SK-N-SH treated with all-trans-retinoic acid at 6 μM for 48 hours (cell line): ENCODE measurements around the gene ADSS1.

Experiments
- ATAC-seq: fragments of 200-7000 bp; cut with Tn5 transposase; 3 replicates; pipeline ENCODE4 v1.9.1; 2020; ENCODE audit warnings: mild to moderate bottlenecking, moderate library complexity
- ARNTL ChIP-seq: fragments of 450-650 bp; formaldehyde crosslinking; IDR thresholded peaks from 2 replicates; pipeline ENCODE4 v1.5.0; 2020; ENCODE audit warnings: low read depth, mild to moderate bottlenecking, moderate library complexity, borderline replicate concordance
- BACH2 ChIP-seq: fragments of 250-450 bp; sonication (Bioruptor Pico); IDR thresholded peaks from 2 replicates; pipeline ENCODE4 v1.9.0; 2021; ENCODE audit warnings: mild to moderate bottlenecking, borderline replicate concordance
- CREB5 ChIP-seq: fragments of 250-450 bp; sonication (Bioruptor Pico); IDR thresholded peaks from 2 replicates; pipeline ENCODE4 v1.5.1; 2020; ENCODE audit warnings: low read depth, mild to moderate bottlenecking, moderate library complexity
- CSDC2 ChIP-seq: fragments of 250-450 bp; sonication (Bioruptor Pico); IDR thresholded peaks from 2 replicates; pipeline ENCODE4 v1.5.0; 2020; ENCODE audit warnings: mild to moderate bottlenecking, moderate library complexity
- ESRRG ChIP-seq: fragments of 250-450 bp; sonication (Bioruptor Pico); IDR thresholded peaks from 2 replicates; pipeline ENCODE4 v1.6.1; 2021; ENCODE audit warnings: mild to moderate bottlenecking
- GLIS3 ChIP-seq: fragments of 250-450 bp; sonication (Bioruptor Pico); IDR thresholded peaks from 2 replicates; pipeline ENCODE4 v1.5.0; 2020; ENCODE audit warnings: mild to moderate bottlenecking, moderate library complexity
- ISL1 ChIP-seq: fragments of 250-450 bp; sonication (Bioruptor Pico); IDR thresholded peaks from 2 replicates; pipeline ENCODE4 v2.1.2; 2022; ENCODE audit warnings: mild to moderate bottlenecking, moderate library complexity
- OSR1 ChIP-seq: fragments of 250-450 bp; sonication (Bioruptor Pico); IDR thresholded peaks from 2 replicates; pipeline ENCODE4 v1.8.0; 2022; ENCODE audit warnings: moderate library complexity, mild to moderate bottlenecking, inconsistent platforms
- PPARA ChIP-seq: fragments of 250-450 bp; sonication (Bioruptor Pico); IDR thresholded peaks from 2 replicates; pipeline ENCODE4 v1.5.0; 2020; ENCODE audit warnings: mild to moderate bottlenecking, borderline replicate concordance
- RARB ChIP-seq: fragments of 250-450 bp; sonication (Bioruptor Pico); IDR thresholded peaks from 2 replicates; pipeline ENCODE4 v1.8.0; 2021; ENCODE audit warnings: mild to moderate bottlenecking, moderate library complexity
- SNAI2 ChIP-seq: fragments of 250-450 bp; sonication (Bioruptor Pico); IDR thresholded peaks from 2 replicates; pipeline ENCODE4 v1.5.0; 2020; ENCODE audit warnings: mild to moderate bottlenecking, moderate library complexity
- TCF4 ChIP-seq: fragments of 250-450 bp; sonication (Bioruptor Pico); IDR thresholded peaks from 2 replicates; pipeline ENCODE4 v1.8.0; 2021; ENCODE audit warnings: mild to moderate bottlenecking, moderate library complexity, borderline replicate concordance
- TOX ChIP-seq: fragments of 250-450 bp; sonication (Bioruptor Pico); IDR thresholded peaks from 2 replicates; pipeline ENCODE4 v1.8.0; 2021; ENCODE audit warnings: mild to moderate bottlenecking, moderate library complexity, borderline replicate concordance
- TSHZ2 ChIP-seq: fragments of 250-450 bp; sonication (Bioruptor Pico); IDR thresholded peaks from 2 replicates; pipeline ENCODE4 v1.5.0; 2020; ENCODE audit warnings: mild to moderate bottlenecking, moderate library complexity
- ZC3H10 ChIP-seq: fragments of 250-450 bp; sonication (Bioruptor Pico); IDR thresholded peaks from 2 replicates; pipeline ENCODE4 v1.5.1; 2021; ENCODE audit warnings: mild to moderate bottlenecking, moderate library complexity
- ZFP3 ChIP-seq: fragments of 250-450 bp; sonication (Bioruptor Pico); IDR thresholded peaks from 2 replicates; pipeline ENCODE4 v1.5.0; 2020; ENCODE audit warnings: mild to moderate bottlenecking, moderate library complexity
- ZFP30 ChIP-seq: fragments of 450-650 bp; formaldehyde crosslinking; IDR thresholded peaks from 2 replicates; pipeline ENCODE4 v1.5.0; 2022; ENCODE audit warnings: mild to moderate bottlenecking, moderate library complexity
- ZNF565 ChIP-seq: fragments of 450-650 bp; formaldehyde crosslinking; conservative IDR thresholded peaks from 2 replicates; pipeline ENCODE4 v1.5.0; 2020; ENCODE audit warnings: low read depth, mild to moderate bottlenecking, moderate library complexity
- ZNF8 ChIP-seq: fragments of 450-650 bp; formaldehyde crosslinking; IDR thresholded peaks from 2 replicates; pipeline ENCODE4 v1.5.0; 2020; ENCODE audit warnings: mild to moderate bottlenecking, moderate library complexity
- TF ChIP-seq, protein P1 (sequence below): fragments of 250-450 bp; sonication (Bioruptor Pico); IDR thresholded peaks from 2 replicates; pipeline ENCODE4 v1.8.0; 2021; ENCODE audit warnings: low read depth, mild to moderate bottlenecking, moderate library complexity, borderline replicate concordance
- TF ChIP-seq, protein P2 (sequence below): fragments of 250-450 bp; sonication (Bioruptor Pico); IDR thresholded peaks from 2 replicates; pipeline ENCODE4 v1.8.0; 2020; ENCODE audit warnings: mild to moderate bottlenecking, moderate library complexity, borderline replicate concordance

Gene ADSS1

GRCh38 chr14:104756477-104757237 is 32.6 kb downstream of the ADSS1 start:
- ATAC-seq: no peak
- TF ChIP-seq ZC3H10 (no peak), PPARA (CRISPR knock-in tag) (no peak), GLIS3 (no peak), CREB5 (CRISPR knock-in tag) (no peak), ESRRG (CRISPR knock-in tag) (no peak), TSHZ2 (CRISPR knock-in tag) (no peak), RARB (CRISPR knock-in tag) (no peak), CSDC2 (CRISPR knock-in tag) (no peak), OSR1 (CRISPR knock-in tag) (no peak), ZNF565 (CRISPR knock-in tag) (no peak), TOX (CRISPR knock-in tag) (no peak), SNAI2 (CRISPR knock-in tag) (no peak), ZFP3 (CRISPR knock-in tag) (no peak), ARNTL (CRISPR knock-in tag) (no peak), TCF4 (CRISPR knock-in tag) (no peak)
- TF ChIP-seq, protein P1, sequence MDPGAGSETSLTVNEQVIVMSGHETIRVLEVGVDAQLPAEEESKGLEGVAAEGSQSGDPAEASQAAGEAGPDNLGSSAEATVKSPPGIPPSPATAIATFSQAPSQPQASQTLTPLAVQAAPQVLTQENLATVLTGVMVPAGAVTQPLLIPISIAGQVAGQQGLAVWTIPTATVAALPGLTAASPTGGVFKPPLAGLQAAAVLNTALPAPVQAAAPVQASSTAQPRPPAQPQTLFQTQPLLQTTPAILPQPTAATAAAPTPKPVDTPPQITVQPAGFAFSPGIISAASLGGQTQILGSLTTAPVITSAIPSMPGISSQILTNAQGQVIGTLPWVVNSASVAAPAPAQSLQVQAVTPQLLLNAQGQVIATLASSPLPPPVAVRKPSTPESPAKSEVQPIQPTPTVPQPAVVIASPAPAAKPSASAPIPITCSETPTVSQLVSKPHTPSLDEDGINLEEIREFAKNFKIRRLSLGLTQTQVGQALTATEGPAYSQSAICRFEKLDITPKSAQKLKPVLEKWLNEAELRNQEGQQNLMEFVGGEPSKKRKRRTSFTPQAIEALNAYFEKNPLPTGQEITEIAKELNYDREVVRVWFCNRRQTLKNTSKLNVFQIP (CRISPR knock-in tag): no peak
- TF ChIP-seq, protein P2, sequence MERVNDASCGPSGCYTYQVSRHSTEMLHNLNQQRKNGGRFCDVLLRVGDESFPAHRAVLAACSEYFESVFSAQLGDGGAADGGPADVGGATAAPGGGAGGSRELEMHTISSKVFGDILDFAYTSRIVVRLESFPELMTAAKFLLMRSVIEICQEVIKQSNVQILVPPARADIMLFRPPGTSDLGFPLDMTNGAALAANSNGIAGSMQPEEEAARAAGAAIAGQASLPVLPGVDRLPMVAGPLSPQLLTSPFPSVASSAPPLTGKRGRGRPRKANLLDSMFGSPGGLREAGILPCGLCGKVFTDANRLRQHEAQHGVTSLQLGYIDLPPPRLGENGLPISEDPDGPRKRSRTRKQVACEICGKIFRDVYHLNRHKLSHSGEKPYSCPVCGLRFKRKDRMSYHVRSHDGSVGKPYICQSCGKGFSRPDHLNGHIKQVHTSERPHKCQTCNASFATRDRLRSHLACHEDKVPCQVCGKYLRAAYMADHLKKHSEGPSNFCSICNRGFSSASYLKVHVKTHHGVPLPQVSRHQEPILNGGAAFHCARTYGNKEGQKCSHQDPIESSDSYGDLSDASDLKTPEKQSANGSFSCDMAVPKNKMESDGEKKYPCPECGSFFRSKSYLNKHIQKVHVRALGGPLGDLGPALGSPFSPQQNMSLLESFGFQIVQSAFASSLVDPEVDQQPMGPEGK (CRISPR knock-in tag): no peak

DNA sequence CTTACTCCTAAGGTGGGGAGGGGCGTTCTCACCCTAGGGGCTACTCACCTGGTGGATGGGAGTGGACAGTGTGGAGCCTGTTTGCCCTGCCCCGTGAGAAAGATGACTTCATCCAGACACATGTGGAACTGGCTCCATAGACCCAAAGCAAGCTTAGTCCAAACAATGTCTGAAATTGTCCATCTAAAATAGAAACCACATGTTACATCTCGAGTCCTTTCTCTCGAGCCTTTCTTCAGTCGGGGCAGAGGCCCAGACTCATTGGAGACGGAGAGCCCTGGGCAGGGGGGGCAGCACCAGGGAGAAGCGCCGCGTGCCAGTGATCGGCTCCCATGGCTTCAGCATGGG is 33.2 kb downstream of the ADSS1 start:
- no peak for TF ChIP-seq PPARA (CRISPR knock-in tag)
- no peak for TF ChIP-seq ISL1 (CRISPR knock-in tag)
- no peak for TF ChIP-seq CSDC2 (CRISPR knock-in tag)
- no peak for TF ChIP-seq ZNF8 (CRISPR knock-in tag)
- TF ChIP-seq TCF4 (CRISPR knock-in tag): no peak
- TF ChIP-seq CREB5 (CRISPR knock-in tag): no peak
- TF ChIP-seq RARB (CRISPR knock-in tag): no peak
- TF ChIP-seq BACH2 (CRISPR knock-in tag): no peak
- TF ChIP-seq, all 23 proteins: peak for 0
- ATAC-seq: no peak

DNA sequence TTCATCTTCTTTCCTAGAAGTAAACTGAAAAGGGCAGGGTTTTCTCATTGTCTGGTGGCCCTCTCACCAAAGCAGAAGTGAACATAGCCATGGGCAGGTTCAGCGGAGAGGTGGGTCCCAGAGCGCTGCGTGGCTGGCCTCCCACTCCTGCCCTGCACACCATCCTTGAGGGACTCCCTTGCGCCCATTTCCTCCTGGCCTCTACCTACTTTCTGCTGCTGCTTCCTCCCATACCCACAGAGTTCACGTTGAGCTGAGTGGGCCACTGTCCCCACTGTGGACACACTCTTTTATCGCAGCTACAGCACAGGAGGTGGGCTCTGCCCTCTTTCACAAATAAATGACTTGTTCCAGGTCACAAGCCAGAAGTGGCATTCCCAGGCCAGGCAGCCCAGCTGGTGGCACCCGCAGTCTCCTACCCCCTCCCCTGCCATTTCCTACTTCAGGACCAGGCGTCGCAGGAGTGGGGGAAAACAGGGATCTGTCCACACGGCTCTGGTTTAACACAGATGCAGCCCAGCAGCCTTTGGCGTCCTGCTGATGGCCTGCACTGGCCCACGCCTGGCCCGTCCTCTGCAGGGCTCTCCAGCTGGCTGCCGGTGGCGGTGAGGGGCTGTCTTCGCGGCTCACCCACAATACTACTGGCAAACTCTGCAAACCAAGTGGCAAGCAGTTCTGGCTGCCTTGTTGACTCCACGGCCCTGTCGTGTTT is 33.8 kb downstream of the ADSS1 start:
- no peak for ATAC-seq
- no peak for TF ChIP-seq TCF4 (CRISPR knock-in tag)
- TF ChIP-seq ISL1 (CRISPR knock-in tag): no peak
- TF ChIP-seq ZNF8 (CRISPR knock-in tag): no peak
- no peak for TF ChIP-seq ZFP30
- TF ChIP-seq, protein P2 (CRISPR knock-in tag): no peak
- no peak for TF ChIP-seq TSHZ2 (CRISPR knock-in tag)
- TF ChIP-seq TOX (CRISPR knock-in tag): no peak
- TF ChIP-seq OSR1 (CRISPR knock-in tag): no peak
- no peak for TF ChIP-seq ESRRG (CRISPR knock-in tag)
- no peak for TF ChIP-seq ZNF565 (CRISPR knock-in tag)
